Progenitor cell of endocrine pancreas (in vitro differentiated cells): ENCODE measurements around the gene ABCD1. TPM values are rescaled to one million over a fixed set of nuclear protein-coding genes. Genes with fewer than 3 reads are reported as not detected.

Experiments
- DNase-seq: peaks from one replicate; pipeline ENCODE4 v3.0.0; 2021; ENCODE audit warnings: low spot score; ENCODE audit not compliant: unreplicated experiment
- H3K27ac Mint-ChIP-seq: 2 replicates; pipeline ENCODE4 v1.8.0; 2021; ENCODE audit warnings: mild to moderate bottlenecking, moderate library complexity, mixed read lengths
- H3K27me3 Mint-ChIP-seq: 2 replicates; pipeline ENCODE4 v1.8.0; 2021; ENCODE audit warnings: mixed read lengths
- H3K36me3 Mint-ChIP-seq: 2 replicates; pipeline ENCODE4 v1.8.0; 2022; ENCODE audit warnings: mixed read lengths; ENCODE audit not compliant: insufficient read depth
- H3K4me1 Mint-ChIP-seq: 2 replicates; pipeline ENCODE4 v1.8.0; 2021; ENCODE audit warnings: low read depth, mixed read lengths
- H3K4me3 Mint-ChIP-seq: 2 replicates; pipeline ENCODE4 v1.8.0; 2021; ENCODE audit warnings: low read depth, mild to moderate bottlenecking, moderate library complexity, mixed read lengths
- H3K9me3 Mint-ChIP-seq: 2 replicates; pipeline ENCODE4 v1.8.0; 2021; ENCODE audit warnings: low read depth, mixed read lengths
- CTCF ChIP-seq: fragments of 200-600 bp; sonication (generic); IDR thresholded peaks from one replicate; pipeline ENCODE4 v1.5.0; 2021; ENCODE audit warnings: antibody characterized with exemption, mild to moderate bottlenecking; ENCODE audit not compliant: unreplicated experiment
- total RNA-seq: library from RNA; stranded (reverse); gene quantifications from 2 replicates; pipeline ENCODE4 v1.2.1, GENCODE V29; 2021

Gene ABCD1
- total RNA-seq, 1 donor from 2014 or later = 15.2 TPM

- no peak for DNase-seq
- no peak for TF ChIP-seq CTCF
- H3K4me3 Mint-ChIP-seq = no peak overlapping the region
- H3K27me3 Mint-ChIP-seq = peaks cover 3% of the 10 kb centered on the region
- no peaks in the 10 kb centered on the region for H3K36me3 Mint-ChIP-seq
- H3K4me1 Mint-ChIP-seq = peaks cover 2% of the 10 kb centered on the region
- no peak overlapping the region for H3K27ac Mint-ChIP-seq
- H3K9me3 Mint-ChIP-seq = no peaks in the 10 kb centered on the region
Observed at GRCh38 chrX:153766098-153766817, 41.6 kb downstream of the ABCD1 start.

- no peak for DNase-seq
- Mint-ChIP-seq H3K4me3 (no peak overlapping the region), H3K4me1 (peaks cover 2% of the 10 kb centered on the region), H3K27ac (no peak overlapping the region), H3K27me3 (peaks cover 3% of the 10 kb centered on the region), H3K9me3 (no peaks in the 10 kb centered on the region), H3K36me3 (no peaks in the 10 kb centered on the region)
- TF ChIP-seq CTCF = no peak
Observed at GRCh38 chrX:153766871-153767673, 42.4 kb downstream of the ABCD1 start.

GRCh38 chrX:153767674-153768055, 43.0 kb downstream of the ABCD1 start:
- DNase-seq = no peak
- Mint-ChIP-seq H3K27me3 (peaks cover 3% of the 10 kb centered on the region), H3K4me1 (peaks cover 2% of the 10 kb centered on the region), H3K4me3 (no peak overlapping the region), H3K9me3 (no peaks in the 10 kb centered on the region), H3K27ac (no peak overlapping the region), H3K36me3 (no peaks in the 10 kb centered on the region)
- TF ChIP-seq CTCF = no peak

GRCh38 chrX:153768311-153769157, 43.9 kb downstream of the ABCD1 start:
- Mint-ChIP-seq H3K27me3 (peaks cover 3% of the 10 kb centered on the region), H3K27ac (no peak overlapping the region)
- no peak for DNase-seq

More at GRCh38 chrX:153768311-153769157, 43.9 kb downstream of the ABCD1 start:
- Mint-ChIP-seq H3K4me3 (no peak overlapping the region), H3K36me3 (no peaks in the 10 kb centered on the region), H3K4me1 (peaks cover 2% of the 10 kb centered on the region), H3K9me3 (no peaks in the 10 kb centered on the region)
- TF ChIP-seq CTCF = no peak
